ENCODE results near the gene SMARCB1. TPM values are rescaled to one million over a fixed set of nuclear protein-coding genes. Genes with fewer than 3 reads are reported as not detected.
A peak's percentile ranks its signal among the peaks of the same experiment; 100 is the strongest.

Gene SMARCB1
- total RNA-seq, 1 experiment from 2014 or later, result 88.2 TPM

DNA sequence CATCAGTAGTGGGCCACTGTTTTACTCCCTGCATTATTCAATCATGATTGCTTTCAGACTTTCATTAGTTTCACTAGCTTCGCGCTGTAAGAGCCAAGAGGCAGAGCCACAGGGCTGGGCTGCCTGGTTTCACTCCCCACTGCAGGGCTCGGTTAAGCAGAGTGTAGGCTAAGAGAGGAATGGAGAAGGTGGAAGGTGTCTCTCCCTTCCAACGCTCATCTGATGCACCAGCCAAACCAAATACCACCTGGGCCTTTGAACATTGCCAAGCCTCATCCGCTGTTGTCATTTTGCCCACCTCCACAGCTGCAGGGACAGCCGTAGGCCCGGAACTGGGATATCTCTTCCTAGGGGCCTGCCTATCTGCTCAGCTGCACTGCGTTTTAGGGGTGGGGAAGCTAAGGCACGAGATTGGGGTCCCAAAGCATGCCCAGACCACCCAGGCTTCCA, 480 bp upstream of the SMARCB1 start:
- TSS peak; percentile 93 for BruUV-seq (replicated peaks)
- Mint-ChIP-seq H3K27ac (ENCODE audit: unreplicated experiment) (peak overlapping the region; percentile 73), H3K27me3 (ENCODE audit: unreplicated experiment) (no peaks in the 10 kb centered on the region), H3K9me3 (ENCODE audit: low read depth, unreplicated experiment) (no peaks in the 10 kb centered on the region), H3K4me3 (ENCODE audit: low read depth, unreplicated experiment) (peak overlapping the region; percentile 79), H3K36me3 (ENCODE audit: insufficient read depth, unreplicated experiment) (peaks cover 28% of the 10 kb centered on the region), H3K4me1 (ENCODE audit: low read depth, unreplicated experiment) (peaks cover 18% of the 10 kb centered on the region)
- DNase-seq, result no peak
- CTCF ChIA-PET, result interaction anchor here (0.6 kb wide), 1 partner anchor 15 kb away, joined by 3 read pairs; no protein-coding TSS in a partner anchor
- intact Hi-C loops (cut with micrococcal nuclease; ENCODE audit: unreplicated experiment), result loop anchor here (10.0 kb wide), 1 partner anchor 49 kb away; the partner anchor contains the start of gene DERL3
- TF ChIP-seq, protein P1, sequence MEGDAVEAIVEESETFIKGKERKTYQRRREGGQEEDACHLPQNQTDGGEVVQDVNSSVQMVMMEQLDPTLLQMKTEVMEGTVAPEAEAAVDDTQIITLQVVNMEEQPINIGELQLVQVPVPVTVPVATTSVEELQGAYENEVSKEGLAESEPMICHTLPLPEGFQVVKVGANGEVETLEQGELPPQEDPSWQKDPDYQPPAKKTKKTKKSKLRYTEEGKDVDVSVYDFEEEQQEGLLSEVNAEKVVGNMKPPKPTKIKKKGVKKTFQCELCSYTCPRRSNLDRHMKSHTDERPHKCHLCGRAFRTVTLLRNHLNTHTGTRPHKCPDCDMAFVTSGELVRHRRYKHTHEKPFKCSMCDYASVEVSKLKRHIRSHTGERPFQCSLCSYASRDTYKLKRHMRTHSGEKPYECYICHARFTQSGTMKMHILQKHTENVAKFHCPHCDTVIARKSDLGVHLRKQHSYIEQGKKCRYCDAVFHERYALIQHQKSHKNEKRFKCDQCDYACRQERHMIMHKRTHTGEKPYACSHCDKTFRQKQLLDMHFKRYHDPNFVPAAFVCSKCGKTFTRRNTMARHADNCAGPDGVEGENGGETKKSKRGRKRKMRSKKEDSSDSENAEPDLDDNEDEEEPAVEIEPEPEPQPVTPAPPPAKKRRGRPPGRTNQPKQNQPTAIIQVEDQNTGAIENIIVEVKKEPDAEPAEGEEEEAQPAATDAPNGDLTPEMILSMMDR (IDR thresholded peaks at IDR 0.05; ENCODE audit: unreplicated experiment), result no peak

GRCh38 chr22:23787600-23787896, 782 bp downstream of the SMARCB1 start:
- no peaks in the 10 kb centered on the region for H3K9me3 Mint-ChIP-seq (ENCODE audit: low read depth, unreplicated experiment)
- H3K4me1 Mint-ChIP-seq (ENCODE audit: low read depth, unreplicated experiment), result peaks cover 11% of the 10 kb centered on the region
- BruUV-seq (replicated peaks), result no TSS peak
- peak overlapping the region; percentile 79 for H3K4me3 Mint-ChIP-seq (ENCODE audit: low read depth, unreplicated experiment)
- intact Hi-C loops (cut with micrococcal nuclease; ENCODE audit: unreplicated experiment), result loop anchor here (10.0 kb wide), 1 partner anchor 47 kb away; the partner anchor contains the start of gene DERL3
- DNase-seq, result no peak
- H3K27me3 Mint-ChIP-seq (ENCODE audit: unreplicated experiment), result no peaks in the 10 kb centered on the region
- CTCF ChIA-PET, result no interaction called here
- no peak overlapping the region for H3K27ac Mint-ChIP-seq (ENCODE audit: unreplicated experiment)
- TF ChIP-seq, protein P1 (IDR thresholded peaks at IDR 0.05; ENCODE audit: unreplicated experiment), result no peak
- H3K36me3 Mint-ChIP-seq (ENCODE audit: insufficient read depth, unreplicated experiment), result peaks cover 36% of the 10 kb centered on the region

DNA sequence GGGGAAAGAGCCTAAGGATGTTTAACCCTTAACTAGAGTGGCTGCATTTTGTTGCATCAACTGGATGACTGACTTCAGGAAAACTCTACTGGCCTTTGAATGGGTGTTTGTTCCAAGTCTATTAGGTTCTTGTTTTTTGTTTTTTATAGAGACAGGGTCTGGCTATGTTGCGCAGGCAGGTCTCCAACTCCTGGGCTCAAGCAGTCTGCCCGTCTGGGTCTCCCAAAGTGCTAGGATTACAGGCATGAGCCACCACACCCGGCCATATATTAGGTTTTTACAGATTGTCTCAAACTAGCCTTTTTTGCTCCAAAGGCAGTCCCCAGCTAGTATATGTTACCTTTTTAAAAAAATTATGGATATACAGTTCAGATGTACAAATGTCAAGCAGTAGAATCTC, 1.1 kb downstream of the SMARCB1 start:
- Mint-ChIP-seq H3K4me1 (ENCODE audit: low read depth, unreplicated experiment) (peaks cover 11% of the 10 kb centered on the region), H3K4me3 (ENCODE audit: low read depth, unreplicated experiment) (peak overlapping the region; percentile 79), H3K27me3 (ENCODE audit: unreplicated experiment) (no peaks in the 10 kb centered on the region), H3K9me3 (ENCODE audit: low read depth, unreplicated experiment) (no peaks in the 10 kb centered on the region), H3K36me3 (ENCODE audit: insufficient read depth, unreplicated experiment) (peaks cover 38% of the 10 kb centered on the region), H3K27ac (ENCODE audit: unreplicated experiment) (no peak overlapping the region)
- CTCF ChIA-PET, result no interaction called here
- DNase-seq, result no peak
- TF ChIP-seq, protein P1 (IDR thresholded peaks at IDR 0.05; ENCODE audit: unreplicated experiment), result no peak
- BruUV-seq (replicated peaks), result TSS peak; percentile 64
- intact Hi-C loops (cut with micrococcal nuclease; ENCODE audit: unreplicated experiment), result loop anchor here (10.0 kb wide), 1 partner anchor 47 kb away; the partner anchor contains the start of gene DERL3

DNA sequence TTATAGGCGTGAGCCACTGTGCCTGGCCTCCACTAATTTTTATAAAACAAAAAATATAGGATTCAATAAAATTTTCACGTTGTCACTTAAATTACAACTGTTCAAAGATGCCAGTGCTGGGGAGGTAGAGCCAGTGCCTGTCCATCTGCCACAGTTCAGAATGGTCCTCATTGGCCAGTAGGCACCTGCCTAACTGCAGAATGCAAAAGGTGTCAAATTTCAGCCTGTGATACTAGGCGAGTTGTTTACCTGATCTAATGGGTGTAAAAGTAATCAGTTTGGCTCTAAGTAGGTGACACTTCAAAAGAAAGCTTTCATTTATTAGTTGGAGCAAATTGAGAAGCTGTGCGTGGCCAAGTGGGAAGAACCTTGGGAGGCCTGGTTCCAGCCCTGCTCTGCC, 2.4 kb downstream of the SMARCB1 start:
- CTCF ChIA-PET, result no interaction called here
- H3K36me3 Mint-ChIP-seq (ENCODE audit: insufficient read depth, unreplicated experiment), result peaks cover 47% of the 10 kb centered on the region
- no TSS peak for BruUV-seq (replicated peaks)
- TF ChIP-seq, protein P1 (IDR thresholded peaks at IDR 0.05; ENCODE audit: unreplicated experiment), result no peak
- H3K4me3 Mint-ChIP-seq (ENCODE audit: low read depth, unreplicated experiment), result no peak overlapping the region
- no peaks in the 10 kb centered on the region for H3K27me3 Mint-ChIP-seq (ENCODE audit: unreplicated experiment)
- DNase-seq, result no peak
- H3K4me1 Mint-ChIP-seq (ENCODE audit: low read depth, unreplicated experiment), result peaks cover 7% of the 10 kb centered on the region
- H3K9me3 Mint-ChIP-seq (ENCODE audit: low read depth, unreplicated experiment), result no peaks in the 10 kb centered on the region
- intact Hi-C loops (cut with micrococcal nuclease; ENCODE audit: unreplicated experiment), result loop anchor here (10.0 kb wide), 1 partner anchor 46 kb away; the partner anchor contains the start of gene DERL3
- no peak overlapping the region for H3K27ac Mint-ChIP-seq (ENCODE audit: unreplicated experiment)
